IMR-90 (cell line): ENCODE data around the gene CAMK4. TPM values are rescaled to one million over a fixed set of nuclear protein-coding genes. Genes with fewer than 3 reads are reported as not detected.

Experiments
- ATAC-seq: fragments of 200-7000 bp; cut with Tn5 transposase; 2 replicates; pipeline ENCODE4 v1.9.1; 2020; ENCODE audit warnings: low read depth, mild to moderate bottlenecking, moderate library complexity
- BruUV-seq: library from RNA; stranded (reverse); fragments of 400-500 nt; replicated peaks from 2 replicates; lab custom pipeline; 2021; lab: Mats Ljungman, UMichigan
- CTCF ChIA-PET: fragments of 300-600 bp; formaldehyde crosslinking; extraction: SDS; loops from one replicate; lab custom pipeline; 2021; ENCODE audit warnings: antibody characterized with exemption; lab: Yijun Ruan, JAX
- POLR2A ChIA-PET: fragments of 300-600 bp; sonication (Branson Sonifier 250); formaldehyde crosslinking; loops from one replicate; lab custom pipeline; 2022; ENCODE audit warnings: antibody characterized with exemption; ENCODE audit not compliant: unreplicated experiment; lab: Charles Lee
- DNase-seq: peaks from one replicate; pipeline ENCODE4 v3.0.0; 2013
- H2AFZ ChIP-seq: replicated peaks from 2 replicates; pipeline ENCODE3; 2013; ENCODE audit warnings: low read length, mild to moderate bottlenecking; ENCODE audit not compliant: poor library complexity
- H2AK5ac ChIP-seq: 2 replicates; pipeline ENCODE4 v1.6.1; 2013; ENCODE audit warnings: low read depth, low read length, inconsistent platforms
- H2AK9ac ChIP-seq: replicated peaks from 2 replicates; pipeline ENCODE3; 2013; ENCODE audit warnings: mild to moderate bottlenecking, low read depth, low read length, moderate library complexity; ENCODE audit not compliant: poor library complexity
- H2BK120ac ChIP-seq: 2 replicates; pipeline ENCODE4 v1.6.1; 2013; ENCODE audit warnings: low read depth, low read length, inconsistent platforms
- H2BK15ac ChIP-seq: 3 replicates; pipeline ENCODE4 v1.6.1; 2013; ENCODE audit warnings: low read depth, low read length, inconsistent platforms
- H2BK20ac ChIP-seq: 2 replicates; pipeline ENCODE4 v1.6.1; 2013; ENCODE audit warnings: low read depth, mild to moderate bottlenecking, inconsistent platforms, low read length, moderate library complexity
- H2BK5ac ChIP-seq: 2 replicates; pipeline ENCODE4 v1.6.1; 2013; ENCODE audit warnings: mild to moderate bottlenecking, low read depth, low read length, inconsistent platforms; ENCODE audit not compliant: poor library complexity, severe bottlenecking
- H3K14ac ChIP-seq: replicated peaks from 2 replicates; pipeline ENCODE4 v1.6.1; 2013; ENCODE audit warnings: low read depth, low read length, inconsistent platforms
- H3K18ac ChIP-seq: 2 replicates; pipeline ENCODE4 v1.6.1; 2013; ENCODE audit warnings: low read depth, low read length, control low read depth
- H3K23ac ChIP-seq: 2 replicates; pipeline ENCODE4 v1.6.1; 2013; ENCODE audit warnings: low read depth, low read length, inconsistent platforms
- H3K27ac ChIP-seq: 2 replicates; pipeline ENCODE4 v1.5.1; 2013; ENCODE audit warnings: mild to moderate bottlenecking, control low read depth, low read length; ENCODE audit not compliant: insufficient read depth
- H3K27me3 ChIP-seq: 2 replicates; pipeline ENCODE4 v1.6.1; 2013; ENCODE audit warnings: low read length; ENCODE audit not compliant: control insufficient read depth, insufficient read depth
- H3K36me3 ChIP-seq: 2 replicates; pipeline ENCODE4 v1.6.1; 2013; ENCODE audit warnings: low read length, mixed read lengths; ENCODE audit not compliant: control insufficient read depth, insufficient read depth
- H3K4ac ChIP-seq: 2 replicates; pipeline ENCODE4 v1.6.1; 2013; ENCODE audit warnings: low read depth, low read length, inconsistent platforms
- H3K4me1 ChIP-seq: 2 replicates; pipeline ENCODE4 v1.6.1; 2013; ENCODE audit warnings: low read length, mixed read lengths; ENCODE audit not compliant: control insufficient read depth, insufficient read depth
- H3K4me2 ChIP-seq: 2 replicates; pipeline ENCODE4 v1.6.1; 2013; ENCODE audit warnings: low read depth, mild to moderate bottlenecking, control low read depth, low read length, moderate library complexity
- H3K4me3 ChIP-seq: 2 replicates; pipeline ENCODE4 v1.5.1; 2013; ENCODE audit warnings: low read depth, mild to moderate bottlenecking, control low read depth, low read length, moderate library complexity; ENCODE audit not compliant: insufficient read depth
- H3K56ac ChIP-seq: 2 replicates; pipeline ENCODE4 v1.6.1; 2013; ENCODE audit warnings: low read length, inconsistent platforms; ENCODE audit not compliant: insufficient read depth; ENCODE audit errors: extremely low read depth
- H3K79me1 ChIP-seq, 2 experiments: 2 replicates each; pipeline ENCODE4 v1.6.1; 2013; ENCODE audit warnings: low read length in 2 of 2, inconsistent platforms in 1 of 2, low read depth in 1 of 2
- H3K9ac ChIP-seq: 2 replicates; pipeline ENCODE4 v1.6.1; 2013; ENCODE audit warnings: low read depth, low read length, control low read depth
- H3K9me1 ChIP-seq: 2 replicates; pipeline ENCODE4 v1.6.1; 2013; ENCODE audit warnings: low read length, inconsistent platforms; ENCODE audit not compliant: insufficient read depth
- H3K9me3 ChIP-seq: 2 replicates; pipeline ENCODE4 v1.6.1; 2013; ENCODE audit warnings: low read length; ENCODE audit not compliant: control insufficient read depth, insufficient read depth
- H4K20me1 ChIP-seq: 2 replicates; pipeline ENCODE4 v1.6.1; 2013; ENCODE audit warnings: low read length, inconsistent platforms; ENCODE audit not compliant: insufficient read depth
- H4K5ac ChIP-seq: 2 replicates; pipeline ENCODE4 v1.6.1; 2013; ENCODE audit warnings: mild to moderate bottlenecking, low read depth, low read length, control low read depth
- H4K8ac ChIP-seq, 2 experiments: 2 replicates each; pipeline ENCODE4 v1.6.1; 2013; ENCODE audit warnings: low read depth in 2 of 2, low read length in 2 of 2, control low read depth in 1 of 2, inconsistent platforms in 1 of 2
- H4K91ac ChIP-seq: 2 replicates; pipeline ENCODE4 v1.6.1; 2013; ENCODE audit warnings: low read depth, low read length, inconsistent platforms; ENCODE audit not compliant: insufficient read depth
- BHLHE40 ChIP-seq: fragments of 150-350 bp; IDR thresholded peaks from 2 replicates; pipeline ENCODE4 v1.6.1; 2016; ENCODE audit warnings: mild to moderate bottlenecking, low read depth, low read length
- CEBPB ChIP-seq: IDR thresholded peaks from 2 replicates; pipeline ENCODE4 v1.6.1; 2012; ENCODE audit warnings: low read depth, low read length, improper control_type of control experiment
- CHD1 ChIP-seq: IDR thresholded peaks from 2 replicates; pipeline ENCODE4 v1.6.1; 2012; ENCODE audit warnings: low read depth, low read length, improper control_type of control experiment
- FOS ChIP-seq: fragments of 150-350 bp; IDR thresholded peaks from 2 replicates; pipeline ENCODE4 v1.6.1; 2016; ENCODE audit warnings: low read depth, low read length
- MAFK ChIP-seq: IDR thresholded peaks from 2 replicates; pipeline ENCODE4 v1.6.1; 2012; ENCODE audit warnings: low read depth, low read length, improper control_type of control experiment
- MAZ ChIP-seq: IDR thresholded peaks from 2 replicates; pipeline ENCODE4 v1.6.1; 2012; ENCODE audit warnings: low read depth, mild to moderate bottlenecking, low read length, improper control_type of control experiment, moderate library complexity, borderline replicate concordance
- MXI1 ChIP-seq: IDR thresholded peaks from 2 replicates; pipeline ENCODE4 v1.6.1; 2012; ENCODE audit warnings: low read depth, mild to moderate bottlenecking, low read length, moderate library complexity, borderline replicate concordance
- NFE2L2 ChIP-seq: fragments of 150-350 bp; IDR thresholded peaks from 2 replicates; pipeline ENCODE4 v1.6.1; 2016; ENCODE audit warnings: low read depth, mild to moderate bottlenecking, low read length
- POLR2A ChIP-seq: IDR thresholded peaks from 2 replicates; pipeline ENCODE4 v1.6.1; 2012; ENCODE audit warnings: mild to moderate bottlenecking, low read depth, low read length
- RAD21 ChIP-seq: IDR thresholded peaks from 2 replicates; pipeline ENCODE4 v1.6.1; 2012; ENCODE audit warnings: low read length, improper control_type of control experiment
- RCOR1 ChIP-seq: IDR thresholded peaks from 2 replicates; pipeline ENCODE4 v1.6.1; 2012; ENCODE audit warnings: mild to moderate bottlenecking, low read length, improper control_type of control experiment; ENCODE audit not compliant: insufficient replicate concordance
- RFX5 ChIP-seq: IDR thresholded peaks from 2 replicates; pipeline ENCODE4 v1.8.0; 2012; ENCODE audit warnings: low read depth, mild to moderate bottlenecking, low read length, moderate library complexity
- SMC3 ChIP-seq: fragments of 150-350 bp; IDR thresholded peaks from 2 replicates; pipeline ENCODE4 v1.6.1; 2016; ENCODE audit warnings: low read depth, mild to moderate bottlenecking, antibody characterized with exemption, low read length, moderate library complexity
- USF2 ChIP-seq: fragments of 150-350 bp; IDR thresholded peaks from 2 replicates; pipeline ENCODE4 v1.6.1; 2017; ENCODE audit warnings: mild to moderate bottlenecking, antibody characterized with exemption, low read length, low read depth
- dilution Hi-C: fragments of 300-500 bp; cut with HindIII; formaldehyde crosslinking; loops from one replicate; pipeline ENCODE4 v1.14.3; 2018; ENCODE audit warnings: low sequenced_read_pairs; ENCODE audit not compliant: unreplicated experiment
- in situ Hi-C: fragments of 300-500 bp; cut with MboI; formaldehyde crosslinking; loops from 3 replicates; pipeline ENCODE4 v1.14.3; 2019; ENCODE audit warnings: low sequenced_read_pairs, inconsistent platforms, mixed read lengths
- intact Hi-C: fragments of 100-400 bp; cut with micrococcal nuclease; formaldehyde crosslinking; loops from 2 replicates; pipeline ENCODE4 v1.10.0; 2022
- polyA plus RNA-seq, 3 experiments: library from polyadenylated mRNA; depleted of rRNA; stranded (reverse); fragments of >200 nt; gene quantifications; 2 replicates each; pipeline ENCODE4 v1.2.3, GENCODE V29; 2012; ENCODE audit warnings: low replicate concordance in 1 of 3
- total RNA-seq: library from RNA; depleted of rRNA; stranded (reverse); fragments of >200 nt; gene quantifications from 2 replicates; pipeline ENCODE4 v1.2.3, GENCODE V29; 2012
- TF ChIP-seq, protein P1 (sequence below): fragments of 150-350 bp; IDR thresholded peaks from 2 replicates; pipeline ENCODE4 v1.6.1; 2016; ENCODE audit warnings: low read depth, mild to moderate bottlenecking, low read length, moderate library complexity, borderline replicate concordance
- TF ChIP-seq, protein P2 (sequence below): conservative IDR thresholded peaks from 2 replicates; pipeline ENCODE4 v1.5.1; 2012; ENCODE audit warnings: mild to moderate bottlenecking, low read depth, low read length, improper control_type of control experiment

CAMK4 gene
- total and polyA plus RNA-seq, 2 of the 4 experiments (the other 2 are of a cell fraction), result 3.7 to 4.8 TPM

GRCh38 chr5:111366388-111366787 lies 142.2 kb downstream of the CAMK4 start:
- no peak overlapping the region for H3K56ac ChIP-seq
- H4K8ac ChIP-seq, result no peak overlapping the region
- no peak overlapping the region for H3K18ac ChIP-seq
- no peak overlapping the region for H4K5ac ChIP-seq
- H3K9ac ChIP-seq, result no peak overlapping the region
- CTCF ChIA-PET, result no interaction called here
- H3K4me2 ChIP-seq, result no peak overlapping the region
- H2BK5ac ChIP-seq, result no peak overlapping the region
- no peaks in the 10 kb centered on the region for H4K20me1 ChIP-seq
- H3K36me3 ChIP-seq, result no peaks in the 10 kb centered on the region
- no peak overlapping the region for H2AK9ac ChIP-seq
- H3K79me1 ChIP-seq, result no peaks in the 10 kb centered on the region
- H3K23ac ChIP-seq, result no peak overlapping the region
- TF ChIP-seq MAZ, result no peak
- no peak for TF ChIP-seq NFE2L2
- TF ChIP-seq RCOR1, result no peak
- TF ChIP-seq SMC3, result no peak
- no peak for TF ChIP-seq FOS
- TF ChIP-seq, protein P1, sequence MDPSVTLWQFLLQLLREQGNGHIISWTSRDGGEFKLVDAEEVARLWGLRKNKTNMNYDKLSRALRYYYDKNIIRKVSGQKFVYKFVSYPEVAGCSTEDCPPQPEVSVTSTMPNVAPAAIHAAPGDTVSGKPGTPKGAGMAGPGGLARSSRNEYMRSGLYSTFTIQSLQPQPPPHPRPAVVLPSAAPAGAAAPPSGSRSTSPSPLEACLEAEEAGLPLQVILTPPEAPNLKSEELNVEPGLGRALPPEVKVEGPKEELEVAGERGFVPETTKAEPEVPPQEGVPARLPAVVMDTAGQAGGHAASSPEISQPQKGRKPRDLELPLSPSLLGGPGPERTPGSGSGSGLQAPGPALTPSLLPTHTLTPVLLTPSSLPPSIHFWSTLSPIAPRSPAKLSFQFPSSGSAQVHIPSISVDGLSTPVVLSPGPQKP, result no peak
- no peak for TF ChIP-seq POLR2A
- TF ChIP-seq CEBPB, result no peak
- TF ChIP-seq, protein P2, sequence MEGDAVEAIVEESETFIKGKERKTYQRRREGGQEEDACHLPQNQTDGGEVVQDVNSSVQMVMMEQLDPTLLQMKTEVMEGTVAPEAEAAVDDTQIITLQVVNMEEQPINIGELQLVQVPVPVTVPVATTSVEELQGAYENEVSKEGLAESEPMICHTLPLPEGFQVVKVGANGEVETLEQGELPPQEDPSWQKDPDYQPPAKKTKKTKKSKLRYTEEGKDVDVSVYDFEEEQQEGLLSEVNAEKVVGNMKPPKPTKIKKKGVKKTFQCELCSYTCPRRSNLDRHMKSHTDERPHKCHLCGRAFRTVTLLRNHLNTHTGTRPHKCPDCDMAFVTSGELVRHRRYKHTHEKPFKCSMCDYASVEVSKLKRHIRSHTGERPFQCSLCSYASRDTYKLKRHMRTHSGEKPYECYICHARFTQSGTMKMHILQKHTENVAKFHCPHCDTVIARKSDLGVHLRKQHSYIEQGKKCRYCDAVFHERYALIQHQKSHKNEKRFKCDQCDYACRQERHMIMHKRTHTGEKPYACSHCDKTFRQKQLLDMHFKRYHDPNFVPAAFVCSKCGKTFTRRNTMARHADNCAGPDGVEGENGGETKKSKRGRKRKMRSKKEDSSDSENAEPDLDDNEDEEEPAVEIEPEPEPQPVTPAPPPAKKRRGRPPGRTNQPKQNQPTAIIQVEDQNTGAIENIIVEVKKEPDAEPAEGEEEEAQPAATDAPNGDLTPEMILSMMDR, result no peak
- no peak for TF ChIP-seq CHD1
- TF ChIP-seq MAFK, result no peak
- no peak for TF ChIP-seq RAD21
- no peak for TF ChIP-seq RFX5
- no peak for TF ChIP-seq USF2
- TF ChIP-seq BHLHE40, result no peak
- TF ChIP-seq MXI1, result no peak
- no peak overlapping the region for H2BK20ac ChIP-seq
- intact Hi-C loops (no loop called here), dilution Hi-C loops (no loop called here), in situ Hi-C loops (no loop called here)
- no peak overlapping the region for H3K14ac ChIP-seq
- no peak overlapping the region for H2AFZ ChIP-seq
- H3K27ac ChIP-seq, result no peak overlapping the region
- H3K4me3 ChIP-seq, result no peak overlapping the region
- H2AK5ac ChIP-seq, result no peak overlapping the region
- H3K9me3 ChIP-seq, result no peaks in the 10 kb centered on the region
- DNase-seq, result no peak
- no peak overlapping the region for H2BK15ac ChIP-seq
- no peaks in the 10 kb centered on the region for H3K4me1 ChIP-seq
- POLR2A ChIA-PET, result no interaction called here
- H2BK120ac ChIP-seq, result no peak overlapping the region
- H3K9me1 ChIP-seq, result no peaks in the 10 kb centered on the region
- H4K91ac ChIP-seq, result no peak overlapping the region
- no peak for ATAC-seq
- BruUV-seq, result no TSS peak
- H3K4ac ChIP-seq, result no peak overlapping the region
- no peaks in the 10 kb centered on the region for H3K27me3 ChIP-seq
